GM12875 (cell line): Measurements from ENCODE around the gene CTIF.

Experiments used
- H3K4me3 ChIP-seq: one replicate; pipeline ENCODE4 v1.5.1; 2011; ENCODE audit warnings: low read depth, low read length, control low read depth
- CTCF ChIP-seq: IDR thresholded peaks from 2 replicates; pipeline ENCODE4 v1.5.1; 2011; ENCODE audit warnings: low read depth, mild to moderate bottlenecking, control low read depth, inconsistent platforms, low read length, moderate library complexity, borderline replicate concordance; ENCODE audit not compliant: insufficient read depth

The CTIF gene

GRCh38 chr18:48815179-48815515, 276.3 kb downstream of the CTIF start:
- TF ChIP-seq CTCF = no peak

GRCh38 chr18:48815581-48816324, 276.9 kb downstream of the CTIF start:
- no peak for TF ChIP-seq CTCF
- H3K4me3 ChIP-seq = no peak overlapping the region

More at GRCh38 chr18:48815179-48815515, 276.3 kb downstream of the CTIF start:
- no peak overlapping the region for H3K4me3 ChIP-seq

GRCh38 chr18:48816554-48816953, 277.7 kb downstream of the CTIF start:
- no peak for TF ChIP-seq CTCF
- H3K4me3 ChIP-seq = no peak overlapping the region

- TF ChIP-seq CTCF = no peak
- no peak overlapping the region for H3K4me3 ChIP-seq
Observed at GRCh38 chr18:48817021-48817461, 278.2 kb downstream of the CTIF start.

GRCh38 chr18:48818329-48819254, 279.8 kb downstream of the CTIF start:
- no peak overlapping the region for H3K4me3 ChIP-seq
- no peak for TF ChIP-seq CTCF

GRCh38 chr18:48819276-48819675, 280.4 kb downstream of the CTIF start:
- H3K4me3 ChIP-seq = no peak overlapping the region
- no peak for TF ChIP-seq CTCF
